Measurements from ENCODE around the gene GRM1.

Gene GRM1

GRCh38 chr6:146354451-146354850 is 325.6 kb downstream of the GRM1 start:
- TF ChIP-seq POLR2AphosphoS5 (IDR thresholded peaks at IDR 0.05; ENCODE audit: low read depth) = no peak
- no peak for TF ChIP-seq CTCF (IDR thresholded peaks at IDR 0.05; ENCODE audit: insufficient read depth, low read length)
- TF ChIP-seq SPI1 (IDR thresholded peaks at IDR 0.05; ENCODE audit: borderline replicate concordance, low read depth) = no peak
- no peaks in the 10 kb centered on the region for H3K27me3 ChIP-seq (ENCODE audit: insufficient read depth, poor library complexity, severe bottlenecking)
- no peak overlapping the region for H3K27ac ChIP-seq (replicated peaks)
- no peak overlapping the region for H3K4me3 ChIP-seq (replicated peaks; ENCODE audit: insufficient read depth, low read length)
- DNase-seq (ENCODE audit: low read depth in 1 of 2, low spot score in 1 of 2) = no peak

DNA sequence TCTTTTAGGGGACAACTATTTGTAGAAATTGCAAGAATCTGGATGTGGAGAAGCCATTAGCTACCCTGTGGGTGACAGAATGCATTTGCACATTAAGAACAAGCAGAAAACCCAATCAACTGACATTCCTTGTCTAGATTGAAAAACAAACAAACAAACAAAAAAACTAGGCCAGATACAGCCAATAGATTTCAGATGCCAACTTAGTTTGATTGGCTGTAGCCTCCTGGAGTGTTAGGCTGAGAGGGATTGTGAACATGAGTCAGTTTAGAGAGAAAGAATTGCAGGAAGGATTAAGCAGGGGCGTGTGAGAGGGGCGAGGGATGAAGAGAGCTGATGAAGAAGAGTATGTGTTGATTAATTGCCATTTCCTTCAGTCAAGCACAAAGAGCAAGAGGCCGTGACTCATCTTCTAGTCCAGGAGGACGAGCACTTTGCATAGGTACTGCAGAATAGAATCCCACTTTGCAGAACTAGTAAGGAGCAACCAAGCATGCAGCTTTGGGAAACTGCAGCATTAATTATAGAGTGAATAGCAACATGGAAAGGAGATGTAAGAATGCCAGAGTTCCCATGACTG is 326.7 kb downstream of the GRM1 start:
- Histone ChIP-seq H3K27me3 (ENCODE audit: insufficient read depth, poor library complexity, severe bottlenecking) (no peaks in the 10 kb centered on the region), H3K27ac (replicated peaks) (no peak overlapping the region), H3K4me3 (replicated peaks; ENCODE audit: insufficient read depth, low read length) (no peak overlapping the region)
- TF ChIP-seq REST (IDR thresholded peaks at IDR 0.05; ENCODE audit: insufficient replicate concordance, low read depth) (no peak), GABPA (IDR thresholded peaks at IDR 0.05; ENCODE audit: low read depth) (no peak), POLR2AphosphoS5 (IDR thresholded peaks at IDR 0.05; ENCODE audit: low read depth) (no peak), SPI1 (IDR thresholded peaks at IDR 0.05; ENCODE audit: borderline replicate concordance, low read depth) (no peak)
- DNase-seq (ENCODE audit: low read depth in 1 of 2, low spot score in 1 of 2) = no peak

- no peak overlapping the region for H3K27ac ChIP-seq (replicated peaks)
- TF ChIP-seq CTCF (IDR thresholded peaks at IDR 0.05; ENCODE audit: insufficient read depth, low read length) = no peak
- no peak for DNase-seq (ENCODE audit: low read depth in 1 of 2, low spot score in 1 of 2)
- H3K4me3 ChIP-seq (replicated peaks; ENCODE audit: insufficient read depth, low read length) = no peak overlapping the region
- no peaks in the 10 kb centered on the region for H3K27me3 ChIP-seq (ENCODE audit: insufficient read depth, poor library complexity, severe bottlenecking)
Measured at GRCh38 chr6:146357578-146358430, 328.9 kb downstream of the GRM1 start.

DNA sequence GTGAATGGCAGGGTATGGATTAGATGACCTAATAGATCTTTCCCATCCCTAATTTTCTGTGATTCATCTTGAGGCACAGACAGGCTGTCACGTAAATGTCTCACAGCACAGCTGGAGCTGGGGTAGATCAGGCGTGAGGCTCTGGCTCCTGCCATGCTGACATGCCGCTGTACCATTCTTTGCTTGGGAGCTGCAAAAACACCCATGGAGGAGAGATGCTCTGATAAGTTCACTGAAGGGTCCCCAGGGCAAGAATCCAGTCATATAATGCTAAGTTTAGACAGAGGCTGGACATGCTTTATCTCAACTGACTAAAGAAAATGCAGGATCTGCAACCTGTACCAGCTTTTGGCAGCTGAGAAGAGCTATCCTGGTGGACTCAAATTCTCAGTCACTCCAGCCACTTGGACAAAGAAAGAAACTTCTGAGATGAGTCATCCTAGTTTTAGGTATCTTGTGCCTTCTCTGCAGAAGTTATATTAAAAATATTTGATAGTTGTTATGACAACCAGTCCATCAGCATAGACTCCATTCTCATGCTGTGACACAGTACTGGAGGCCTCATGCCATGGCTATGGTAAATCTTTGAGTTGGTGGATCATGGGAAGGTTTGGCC is 329.7 kb downstream of the GRM1 start:
- Histone ChIP-seq H3K27ac (replicated peaks) (no peak overlapping the region), H3K4me3 (replicated peaks; ENCODE audit: insufficient read depth, low read length) (no peak overlapping the region), H3K27me3 (ENCODE audit: insufficient read depth, poor library complexity, severe bottlenecking) (no peaks in the 10 kb centered on the region)
- DNase-seq (ENCODE audit: low read depth in 1 of 2, low spot score in 1 of 2) = no peak
- no peak for TF ChIP-seq SPI1 (IDR thresholded peaks at IDR 0.05; ENCODE audit: borderline replicate concordance, low read depth)
- no peak for TF ChIP-seq GABPA (IDR thresholded peaks at IDR 0.05; ENCODE audit: low read depth)
- no peak for TF ChIP-seq CTCF (IDR thresholded peaks at IDR 0.05; ENCODE audit: insufficient read depth, low read length)
- TF ChIP-seq REST (IDR thresholded peaks at IDR 0.05; ENCODE audit: insufficient replicate concordance, low read depth) = no peak
- TF ChIP-seq POLR2AphosphoS5 (IDR thresholded peaks at IDR 0.05; ENCODE audit: low read depth) = no peak

Data from HL-60 (cell line).